Liver (tissue), 9 donors: Measurements from ENCODE around the gene UBE2D1. TPM values are rescaled to one million over a fixed set of nuclear protein-coding genes. Genes with fewer than 3 reads are reported as not detected.
A peak's percentile ranks its signal among the peaks of the same experiment; 100 is the strongest.

Experiments
- DNase-seq: peaks from one replicate; pipeline ENCODE4 v3.0.0-alpha.2; 2017; ENCODE audit warnings: low spot score
- H3K27ac ChIP-seq, 2 donors: one replicate each; pipeline ENCODE4 v1.7.0; 2013; ENCODE audit warnings: inconsistent platforms in 2 of 2, low read length in 2 of 2, control low read depth in 1 of 2, low read depth in 1 of 2, mild to moderate bottlenecking in 1 of 2
- H3K27me3 ChIP-seq, 4 donors: one replicate each; pipeline versions ENCODE4 v1.6.1 to v1.7.0; 2013; ENCODE audit warnings: low read length in 3 of 4, inconsistent platforms in 1 of 4, mild to moderate bottlenecking in 1 of 4, moderate library complexity in 1 of 4; ENCODE audit not compliant: control insufficient read depth in 4 of 4, insufficient read depth in 4 of 4
- H3K36me3 ChIP-seq, 4 donors: one replicate each; pipeline versions ENCODE4 v1.6.1 to v1.7.0; 2013; ENCODE audit warnings: low read length in 3 of 4, mild to moderate bottlenecking in 3 of 4, low read depth in 1 of 4, moderate library complexity in 1 of 4; ENCODE audit not compliant: control insufficient read depth in 4 of 4, insufficient read depth in 3 of 4
- H3K4me1 ChIP-seq, 4 donors: one replicate each; pipeline versions ENCODE4 v1.6.1 to v1.7.0; 2013; ENCODE audit warnings: low read length in 3 of 4, mild to moderate bottlenecking in 3 of 4, moderate library complexity in 1 of 4; ENCODE audit not compliant: control insufficient read depth in 4 of 4, insufficient read depth in 4 of 4
- H3K4me3 ChIP-seq, 3 donors: one replicate each; pipeline versions ENCODE4 v1.6.1 to v1.7.0; 2013; ENCODE audit warnings: low read length in 3 of 3, control low read depth in 1 of 3, low read depth in 1 of 3, mild to moderate bottlenecking in 1 of 3
- H3K9ac ChIP-seq, 2 donors: one replicate each; pipeline ENCODE4 v1.7.0; 2013; ENCODE audit warnings: low read length in 2 of 2, mild to moderate bottlenecking in 2 of 2, moderate library complexity in 2 of 2, control low read depth in 1 of 2, low read depth in 1 of 2
- H3K9me3 ChIP-seq, 4 donors: one replicate each; pipeline versions ENCODE4 v1.6.1 to v1.7.0; 2013; ENCODE audit warnings: low read length in 3 of 4; ENCODE audit not compliant: control insufficient read depth in 4 of 4
- ATF3 ChIP-seq: IDR thresholded peaks from 2 replicates; pipeline ENCODE4 v1.6.1; 2016; ENCODE audit warnings: antibody characterized with exemption
- CTCF ChIP-seq: fragments of 150-350 bp; IDR thresholded peaks from 2 replicates; pipeline ENCODE4 v1.5.1; 2017; ENCODE audit warnings: improper control_type of control experiment, low read depth, low read length; ENCODE audit not compliant: missing input control
- EGR1 ChIP-seq, 2 donors: IDR thresholded peaks; 2 replicates each; pipeline ENCODE4 v1.6.1; 2016 to 2018; ENCODE audit warnings: antibody characterized with exemption in 2 of 2, low read depth in 2 of 2
- FOXA1 ChIP-seq: IDR thresholded peaks from 2 replicates; pipeline ENCODE4 v1.6.1; 2016; ENCODE audit warnings: antibody characterized with exemption
- HNF4A ChIP-seq, 2 donors: conservative IDR thresholded peaks; 2 replicates each; pipeline ENCODE4 v1.6.1; 2016; ENCODE audit warnings: antibody characterized with exemption in 2 of 2, mild to moderate bottlenecking in 2 of 2
- JUND ChIP-seq, 2 donors: IDR thresholded peaks; 2 replicates each; pipeline ENCODE4 v1.6.1; 2016; ENCODE audit warnings: antibody characterized with exemption in 2 of 2
- NR2F2 ChIP-seq: IDR thresholded peaks from 2 replicates; pipeline ENCODE4 v1.6.1; 2016; ENCODE audit warnings: antibody characterized with exemption
- RAD21 ChIP-seq, 2 donors: IDR thresholded peaks; 2 replicates each; pipeline ENCODE4 v1.6.1; 2016; ENCODE audit warnings: antibody characterized with exemption in 2 of 2, mild to moderate bottlenecking in 2 of 2
- REST ChIP-seq: IDR thresholded peaks from 2 replicates; pipeline ENCODE4 v1.6.1; 2016; ENCODE audit warnings: antibody characterized with exemption, mild to moderate bottlenecking
- RXRA ChIP-seq, 2 donors: IDR thresholded peaks; 2 replicates each; pipeline ENCODE4 v1.6.1; 2017 to 2018; ENCODE audit warnings: antibody characterized with exemption in 2 of 2, mild to moderate bottlenecking in 1 of 2
- SP1 ChIP-seq: IDR thresholded peaks from 2 replicates; pipeline ENCODE4 v1.6.1; 2018; ENCODE audit warnings: antibody characterized with exemption, mild to moderate bottlenecking
- YY1 ChIP-seq: IDR thresholded peaks from 2 replicates; pipeline ENCODE4 v1.6.1; 2016; ENCODE audit warnings: antibody characterized with exemption, mild to moderate bottlenecking
- ZBTB33 ChIP-seq: IDR thresholded peaks from 2 replicates; pipeline ENCODE4 v1.6.1; 2016; ENCODE audit warnings: antibody characterized with exemption
- WGBS: extraction: QIAGEN DNeasy Blood & Tissue Kit; methylation state at CpG from one replicate; pipeline ENCODE4 v1.1.7; 2013; 5-methylcytosine and 5-hydroxymethylcytosine counted together
- polyA plus RNA-seq, 2 donors: library from polyadenylated mRNA; stranded (reverse) in 1 of 2; unstranded in 1 of 2; fragments of 200-250 nt in 1 of 2; fragments of >200 nt in 1 of 2; fragmentation: Nextera tagmentation in 1 of 2; extraction: Ambion mirVana in 1 of 2; gene quantifications; one replicate each; pipeline versions ENCODE4 v1.2.1 to v1.2.3, GENCODE V29; 2013 to 2015
- total RNA-seq, 2 donors: library from RNA; depleted of rRNA; stranded (reverse); fragments of >200 nt; gene quantifications; one replicate each; pipeline ENCODE4 v1.2.3, GENCODE V29; 2014
- donor health status: healthy.
- donor health status: healthy.
- donor health status: healthy.
- donor health status: healthy.
- donor health status: healthy.

The UBE2D1 gene
- total and polyA plus RNA-seq, 4 donors = 3.5 to 6.8 (median 5.8) TPM

- Histone ChIP-seq H3K27ac (no peak overlapping the region), H3K4me1 (no peaks in the 10 kb centered on the region), H3K36me3 (no peaks in the 10 kb centered on the region), H3K9me3 (no peaks in the 10 kb centered on the region), H3K9ac (no peak overlapping the region), H3K27me3 (no peaks in the 10 kb centered on the region), H3K4me3 (no peak overlapping the region)
- WGBS = 95% methylated on average over 1 of the region's 1 CpG
- no peak for DNase-seq
- TF ChIP-seq CTCF = no peak
- peak in 1 of 2 donors; percentile 28 for TF ChIP-seq RAD21 (IDR thresholded peaks at IDR 0.05)
These were observed 15.2 kb upstream of the UBE2D1 start for GRCh38 chr10:58319599-58319998.

GRCh38 chr10:58320351-58321049, 14.3 kb upstream of the UBE2D1 start:
- Histone ChIP-seq H3K9me3 (no peaks in the 10 kb centered on the region), H3K27ac (no peak overlapping the region), H3K4me1 (no peaks in the 10 kb centered on the region), H3K9ac (no peak overlapping the region), H3K36me3 (no peaks in the 10 kb centered on the region), H3K27me3 (no peaks in the 10 kb centered on the region), H3K4me3 (no peak overlapping the region)
- DNase-seq = no peak
- 96% methylated on average over 4 of the region's 4 CpGs for whole genome bisulfite sequencing
- TF ChIP-seq RXRA (IDR thresholded peaks at IDR 0.05) (no peak), FOXA1 (no peak), EGR1 (IDR thresholded peaks at IDR 0.05; ENCODE audit: low read depth in 2 of 2) (no peak), YY1 (no peak), ZBTB33 (no peak)

- no peaks in the 10 kb centered on the region for H3K36me3 ChIP-seq
- no peak overlapping the region for H3K9ac ChIP-seq
- no peaks in the 10 kb centered on the region for H3K27me3 ChIP-seq
- no peak for DNase-seq
- WGBS = 14% methylated on average over 3 of the region's 3 CpGs
- no peaks in the 10 kb centered on the region for H3K4me1 ChIP-seq
- no peak overlapping the region for H3K27ac ChIP-seq
- no peak overlapping the region for H3K4me3 ChIP-seq
- H3K9me3 ChIP-seq = no peaks in the 10 kb centered on the region
- TF ChIP-seq CTCF (no peak), ATF3 (no peak), SP1 (peak; percentile 60), EGR1 (IDR thresholded peaks at IDR 0.05; ENCODE audit: low read depth in 2 of 2) (no peak), REST (no peak), HNF4A (conservative IDR thresholded peaks at IDR 0.05) (peak; percentile 16 to 47), JUND (IDR thresholded peaks at IDR 0.05) (no peak), ZBTB33 (no peak), RAD21 (IDR thresholded peaks at IDR 0.05) (no peak), NR2F2 (no peak)
These were observed 12.6 kb upstream of the UBE2D1 start for GRCh38 chr10:58322072-58322834.
